NCI-H748 treated with DMSO at 0.1 percent for 48 hours (cell line): ENCODE measurements around the gene SLC51A.

Source experiments
- DNase-seq: peaks from one replicate; lab custom pipeline; 2025; lab: John Stamatoyannopoulos, UW

SLC51A gene

DNA sequence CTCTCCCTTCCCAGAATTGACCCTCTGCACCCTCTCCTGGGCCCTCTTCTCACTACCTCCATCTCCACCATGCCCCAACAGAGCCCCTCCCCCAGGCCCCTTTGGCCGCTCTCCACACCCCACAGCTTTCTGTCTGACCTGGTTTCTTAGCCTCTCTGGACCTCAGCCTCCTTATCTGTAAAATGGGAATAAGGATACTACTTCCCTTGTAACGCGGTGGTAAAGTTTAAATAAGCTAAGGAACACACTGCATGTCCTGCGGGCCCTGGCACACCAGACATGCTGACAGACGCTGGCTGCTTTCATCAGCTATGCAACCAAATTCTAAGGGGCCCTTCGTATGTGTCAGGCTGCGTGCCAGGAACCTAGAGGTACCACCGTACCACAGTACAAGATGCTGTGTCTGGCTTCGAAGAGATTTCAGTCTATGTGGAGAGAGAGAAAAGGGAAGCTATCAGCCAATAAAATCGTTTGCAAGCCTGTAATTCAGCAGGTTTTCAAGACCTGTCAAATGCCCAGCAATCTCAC lies 777 bp upstream of the SLC51A start:
- no peak for DNase-seq

DNA sequence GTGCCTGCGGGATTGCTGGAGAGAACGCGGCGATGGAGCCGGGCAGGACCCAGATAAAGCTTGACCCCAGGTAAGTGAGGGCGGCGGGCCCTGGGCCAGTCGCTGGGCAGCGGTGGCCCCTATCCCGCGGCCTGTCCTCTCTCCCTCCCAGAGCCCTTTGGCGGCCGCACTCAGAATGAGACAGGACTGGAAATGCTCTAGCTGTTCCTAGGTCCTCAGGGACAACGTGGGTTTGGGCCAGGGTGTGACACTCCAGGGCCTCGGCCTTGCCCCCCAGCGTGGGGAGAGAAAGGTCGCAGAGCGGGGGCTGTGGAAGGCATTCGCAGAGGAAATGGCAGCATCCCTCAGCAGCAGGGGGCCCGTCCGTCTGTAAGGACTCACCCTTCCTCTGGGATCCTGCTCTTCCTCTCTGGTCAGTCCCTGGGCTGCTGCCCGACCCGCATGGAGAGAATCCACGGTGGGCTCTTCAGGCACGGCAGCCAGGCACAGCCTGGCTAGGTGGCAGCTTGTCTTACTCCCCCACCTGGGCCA lies 412 bp downstream of the SLC51A start:
- no peak for DNase-seq

DNA sequence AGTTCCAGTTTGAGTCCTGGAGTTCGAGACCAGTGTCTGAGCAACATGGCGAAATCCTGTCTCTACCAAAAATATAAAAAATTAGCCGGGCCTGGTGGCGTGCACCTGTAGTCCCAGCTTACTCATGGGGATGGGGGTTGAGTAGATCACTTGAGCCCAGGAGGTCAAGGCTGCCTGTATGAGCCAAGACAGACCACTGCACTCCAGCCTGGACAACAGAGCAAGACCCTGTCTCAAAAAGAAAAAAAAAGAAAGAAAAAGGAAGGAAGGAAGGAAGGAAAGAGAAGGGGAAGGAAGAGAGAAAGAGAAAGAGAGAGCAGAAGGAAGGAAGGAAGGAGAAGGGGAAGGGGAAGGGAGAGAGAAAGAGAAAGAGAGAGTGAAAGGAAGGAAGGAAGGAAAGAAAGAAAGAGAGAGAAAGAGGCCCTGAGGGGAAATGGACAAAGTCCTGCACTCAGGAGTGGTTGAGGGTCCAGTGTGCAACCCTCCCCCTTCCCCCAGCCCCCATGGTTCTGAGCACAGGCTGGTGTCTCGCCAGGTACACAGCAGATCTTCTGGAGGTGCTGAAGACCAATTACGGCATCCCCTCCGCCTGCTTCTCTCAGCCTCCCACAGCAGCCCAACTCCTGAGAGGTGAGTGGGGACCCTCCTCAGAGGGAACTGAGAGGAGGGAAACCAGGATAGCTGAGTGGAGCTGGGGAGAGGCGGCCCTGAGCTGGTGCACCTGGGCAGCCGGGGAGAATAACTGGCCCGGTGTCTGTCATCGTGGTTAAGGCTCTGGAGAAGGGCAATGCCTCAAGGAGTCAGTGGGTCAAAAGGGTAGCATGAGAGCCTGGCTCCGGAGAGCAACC lies 1.2 kb downstream of the SLC51A start:
- no peak for DNase-seq

DNA sequence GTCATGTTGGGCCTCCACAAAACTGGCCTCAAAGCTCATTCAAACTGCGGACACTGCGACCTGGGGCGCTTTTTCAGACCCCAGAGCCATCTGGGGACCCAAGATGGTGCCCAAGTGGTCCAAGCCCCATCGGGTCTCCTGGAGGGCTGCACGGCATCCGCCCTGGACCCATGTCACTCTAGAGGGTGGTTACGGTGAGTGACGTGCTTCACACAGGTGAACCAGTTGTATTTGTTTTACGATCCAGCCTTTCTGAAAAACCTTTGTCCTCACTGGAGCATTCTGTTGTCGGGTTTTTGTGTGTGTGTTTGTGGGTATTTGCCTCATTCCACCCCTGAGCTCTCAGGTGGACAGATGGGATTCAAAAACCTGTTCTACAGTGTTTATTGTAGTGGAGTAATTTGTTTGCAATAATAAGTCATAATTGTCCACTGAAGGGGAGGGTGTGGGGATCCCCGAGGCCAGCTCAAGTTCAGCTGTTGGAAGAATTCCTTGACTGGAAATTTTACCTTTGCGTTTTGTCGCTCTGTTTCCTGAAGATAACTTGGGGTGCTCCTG lies 1.9 kb downstream of the SLC51A start:
- DNase-seq: peak; percentile 23

DNA sequence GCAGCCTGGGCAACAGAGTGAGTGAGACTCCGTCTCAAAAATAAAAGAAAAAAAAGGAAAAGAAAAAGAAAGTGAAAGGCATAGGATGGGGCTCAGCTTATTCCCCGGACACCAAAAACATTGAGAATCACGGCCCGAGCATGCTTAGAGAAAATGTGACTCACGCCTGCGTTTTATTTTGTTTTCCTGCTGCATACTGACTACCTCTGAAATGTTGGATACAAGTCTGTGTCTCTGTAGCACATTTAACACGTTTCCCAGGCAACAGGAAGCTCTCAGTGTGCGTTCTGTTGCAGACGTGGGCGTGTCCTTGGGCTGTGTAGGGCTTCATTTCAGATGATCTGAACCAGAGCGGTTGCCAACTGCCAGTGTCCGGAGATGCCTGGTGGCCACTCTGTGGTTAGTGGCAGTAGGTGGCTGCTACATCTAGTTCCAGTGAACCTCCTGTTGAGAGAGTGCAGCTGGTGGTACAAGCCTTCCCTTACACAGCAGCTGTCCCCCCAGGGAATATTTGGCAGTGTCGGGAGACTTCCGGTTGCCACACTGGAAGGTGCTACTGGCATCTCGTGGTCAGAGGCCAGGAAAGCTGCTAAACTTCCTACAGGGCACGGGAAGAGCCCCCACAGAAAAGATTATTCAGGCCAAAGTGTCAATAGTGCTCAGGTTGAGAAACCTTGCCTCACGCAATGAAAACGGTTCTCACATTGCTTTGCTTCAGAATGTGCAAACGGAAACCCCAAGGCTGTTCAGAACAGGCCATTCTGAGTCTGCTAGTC lies 3.0 kb downstream of the SLC51A start:
- DNase-seq: peak; percentile 29

DNA sequence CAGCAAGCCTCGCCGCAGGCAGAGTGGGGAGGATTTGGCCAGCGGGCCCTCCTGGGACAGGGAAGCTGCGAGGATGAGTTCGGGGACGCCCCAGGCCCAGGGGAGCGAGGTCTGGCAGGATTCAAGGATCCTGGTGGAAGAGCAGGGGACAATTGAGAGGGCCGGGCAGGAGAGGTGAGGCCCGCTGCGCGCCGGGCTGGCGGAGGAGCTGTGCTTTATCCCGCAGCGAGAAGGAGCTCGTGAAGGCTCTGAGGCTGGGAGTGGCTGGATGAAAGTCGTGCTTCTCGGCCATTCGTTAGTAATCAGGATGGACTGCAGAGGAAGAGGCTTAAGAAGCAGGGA lies 3.6 kb downstream of the SLC51A start:
- DNase-seq: no peak

DNA sequence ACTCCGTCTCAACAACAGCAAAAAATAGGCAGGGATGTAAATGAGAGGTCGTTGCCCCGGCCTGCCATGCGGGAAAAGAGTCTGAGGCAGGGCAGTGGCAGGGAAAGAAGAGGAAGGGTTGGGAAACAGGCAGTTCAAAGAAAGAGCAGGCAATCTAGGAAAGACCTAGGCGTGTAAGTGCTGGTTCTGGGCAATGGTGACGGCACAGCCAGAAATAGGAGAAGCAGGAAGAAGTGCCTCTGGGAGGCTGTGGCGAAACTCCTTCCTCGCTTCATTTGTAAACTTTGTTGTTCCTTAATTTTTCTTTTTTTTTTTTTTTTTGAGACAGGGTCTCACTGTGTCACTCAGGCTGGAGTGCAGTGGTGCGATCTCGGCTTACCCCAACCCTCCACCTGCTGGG lies 4.3 kb downstream of the SLC51A start:
- no peak for DNase-seq

DNA sequence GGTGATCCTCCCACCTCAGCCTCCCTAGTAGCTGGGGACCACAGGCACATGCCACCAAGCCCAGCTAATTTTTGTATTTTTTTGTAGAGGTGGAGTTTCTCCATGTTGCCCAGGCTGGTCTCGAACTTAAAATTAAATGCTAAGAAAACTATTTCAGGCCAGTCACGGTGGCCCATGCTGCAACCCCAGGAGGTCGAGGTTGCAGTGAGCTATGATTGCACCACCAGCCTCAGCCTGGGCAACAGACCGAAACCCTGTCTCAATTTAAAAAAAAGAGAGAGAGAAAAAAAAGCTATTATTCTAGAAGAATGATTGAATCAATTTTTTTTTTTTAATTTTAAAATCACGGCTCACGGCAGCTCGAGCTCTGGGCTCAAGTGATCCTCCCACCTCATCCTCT lies 4.7 kb downstream of the SLC51A start:
- no peak for DNase-seq

DNA sequence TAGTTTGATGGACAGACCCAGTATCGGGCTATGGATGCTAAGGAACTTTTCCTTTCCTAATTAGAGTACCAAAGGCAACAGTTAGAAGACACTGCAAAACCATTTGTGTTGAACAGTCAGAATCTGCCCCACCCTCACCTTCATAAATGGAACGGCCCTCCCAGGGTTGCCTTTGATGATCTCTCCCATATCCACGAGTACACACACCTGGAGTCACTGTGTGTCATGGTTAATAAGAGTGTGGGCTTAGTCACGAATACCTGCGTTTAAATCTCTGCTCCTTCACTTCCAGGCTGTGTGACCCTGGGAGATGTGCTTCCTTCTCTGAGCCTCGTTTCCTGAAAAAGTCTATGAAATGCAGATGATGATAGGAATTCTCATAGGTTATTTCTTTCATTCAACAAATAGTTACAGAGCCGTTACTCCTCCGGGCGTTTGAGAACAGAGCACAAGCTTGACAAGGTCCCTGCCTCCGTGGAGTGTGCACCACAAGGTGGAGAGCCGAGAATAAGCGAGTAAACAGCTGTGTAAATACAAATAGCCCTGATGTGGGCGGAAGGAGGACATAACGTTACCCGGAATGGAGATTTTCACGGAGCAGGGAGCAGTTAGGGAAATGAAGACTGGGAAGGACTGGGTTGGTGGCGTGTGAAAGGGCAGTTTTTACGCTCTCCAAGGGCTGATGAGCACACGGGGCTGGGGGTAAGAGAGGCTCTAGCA lies 6.7 kb downstream of the SLC51A start:
- DNase-seq: no peak

DNA sequence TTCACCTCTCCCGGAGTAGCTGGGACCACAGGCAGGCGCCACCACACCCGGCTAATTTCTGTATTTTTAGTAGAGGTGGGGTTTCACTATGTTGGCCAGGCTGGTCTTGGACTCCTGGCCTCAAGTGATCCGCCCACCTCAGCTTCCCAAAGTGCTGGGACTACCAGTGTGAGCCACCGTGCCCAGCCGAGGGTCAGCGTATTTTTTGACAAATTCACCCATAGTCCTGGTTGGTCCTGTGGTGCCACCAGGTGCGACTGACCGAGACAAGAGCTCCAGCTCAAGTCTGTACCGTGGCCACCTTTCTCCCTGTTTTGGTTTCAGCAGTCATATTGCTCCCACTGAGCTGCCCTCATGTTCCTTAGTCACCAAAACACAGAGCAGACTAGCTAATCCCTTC lies 8.8 kb downstream of the SLC51A start:
- DNase-seq: no peak

DNA sequence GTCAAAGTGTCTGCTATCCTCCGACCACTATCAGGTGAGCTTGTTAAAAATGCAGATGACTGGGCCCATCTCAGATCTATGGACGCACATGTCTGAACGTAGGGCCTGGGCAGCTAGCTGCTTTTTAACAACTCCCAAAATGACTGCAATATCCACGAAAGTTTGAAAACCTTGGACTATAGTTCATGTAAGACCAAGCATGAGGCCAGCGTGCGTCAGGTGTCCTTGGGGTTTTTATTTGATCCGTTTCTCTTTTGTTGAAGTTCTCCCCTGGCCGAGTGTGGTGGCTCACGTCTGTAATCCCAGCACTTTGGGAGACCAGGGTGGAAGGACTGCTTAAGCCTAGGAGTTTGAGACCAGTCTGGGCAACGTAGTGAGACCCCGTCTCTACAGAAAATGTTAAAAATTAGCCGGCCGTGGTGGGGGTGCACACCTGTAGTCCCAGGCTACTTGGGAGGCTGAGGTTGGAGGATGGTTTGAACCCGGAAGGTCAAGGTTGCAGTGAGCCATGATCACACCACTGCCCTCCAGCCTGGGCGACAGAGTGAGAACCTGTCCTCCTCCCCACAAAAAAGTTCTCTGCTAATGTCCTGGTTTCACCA lies 9.5 kb downstream of the SLC51A start:
- DNase-seq: no peak

DNA sequence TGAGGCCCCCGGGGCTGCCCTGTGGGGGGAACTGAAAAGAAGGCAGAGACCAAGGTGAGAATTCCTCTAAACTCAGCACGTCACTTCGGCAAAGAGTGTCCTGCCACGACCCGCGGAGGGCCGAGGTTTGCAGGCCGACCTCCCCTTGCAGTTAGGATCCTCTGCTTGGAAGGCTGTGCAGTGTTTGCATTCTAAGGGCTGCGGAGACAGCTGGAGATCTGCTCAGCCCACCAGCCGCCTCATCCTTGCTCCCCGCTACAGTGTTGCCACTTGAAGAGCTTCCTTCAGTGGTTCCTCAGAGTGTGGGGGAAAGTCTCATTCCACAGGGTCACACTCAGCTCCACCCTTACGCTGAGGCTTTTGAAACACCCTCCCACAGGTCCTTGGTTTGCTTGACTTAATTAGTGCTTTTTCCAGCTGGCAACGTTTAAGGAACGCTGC lies 10.8 kb downstream of the SLC51A start:
- DNase-seq: no peak

DNA sequence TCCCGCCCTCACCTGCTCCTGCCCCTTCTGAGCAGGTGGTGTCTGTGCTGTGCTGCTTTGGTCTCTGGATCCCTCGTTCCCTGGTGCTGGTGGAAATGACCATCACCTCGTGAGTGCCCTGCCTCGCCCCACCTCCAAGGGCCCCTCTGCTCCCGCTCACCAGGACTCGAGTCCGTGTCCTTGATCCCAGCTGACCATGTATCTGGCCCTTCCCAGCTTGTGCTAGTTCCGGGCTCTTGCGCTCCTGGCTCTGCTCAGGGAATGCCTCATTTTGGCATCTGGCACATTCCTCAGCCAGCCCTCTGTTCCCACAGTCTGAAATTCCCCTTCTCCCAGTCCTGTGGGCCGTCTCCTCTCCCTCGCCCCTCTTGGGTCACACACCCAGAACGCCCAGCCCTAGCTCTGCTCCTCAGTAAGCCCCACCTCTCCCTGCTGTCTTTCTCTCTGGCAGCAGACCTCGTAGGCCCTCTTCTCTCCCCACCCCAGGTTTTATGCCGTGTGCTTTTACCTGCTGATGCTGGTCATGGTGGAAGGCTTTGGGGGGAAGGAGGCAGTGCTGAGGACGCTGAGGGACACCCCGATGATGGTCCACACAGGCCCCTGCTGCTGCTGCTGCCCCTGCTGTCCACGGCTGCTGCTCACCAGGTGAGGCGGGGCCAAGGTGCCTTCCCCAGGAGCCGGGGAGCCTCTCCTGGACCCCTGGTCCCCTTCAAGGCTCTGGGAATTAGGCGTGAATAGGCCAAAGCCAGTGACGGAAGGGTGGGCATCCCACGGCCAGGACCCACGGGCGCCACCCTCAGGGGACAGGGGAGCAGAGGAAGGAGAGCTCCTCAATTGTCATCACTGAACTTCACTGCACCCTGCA lies 11.5 kb downstream of the SLC51A start:
- no peak for DNase-seq

DNA sequence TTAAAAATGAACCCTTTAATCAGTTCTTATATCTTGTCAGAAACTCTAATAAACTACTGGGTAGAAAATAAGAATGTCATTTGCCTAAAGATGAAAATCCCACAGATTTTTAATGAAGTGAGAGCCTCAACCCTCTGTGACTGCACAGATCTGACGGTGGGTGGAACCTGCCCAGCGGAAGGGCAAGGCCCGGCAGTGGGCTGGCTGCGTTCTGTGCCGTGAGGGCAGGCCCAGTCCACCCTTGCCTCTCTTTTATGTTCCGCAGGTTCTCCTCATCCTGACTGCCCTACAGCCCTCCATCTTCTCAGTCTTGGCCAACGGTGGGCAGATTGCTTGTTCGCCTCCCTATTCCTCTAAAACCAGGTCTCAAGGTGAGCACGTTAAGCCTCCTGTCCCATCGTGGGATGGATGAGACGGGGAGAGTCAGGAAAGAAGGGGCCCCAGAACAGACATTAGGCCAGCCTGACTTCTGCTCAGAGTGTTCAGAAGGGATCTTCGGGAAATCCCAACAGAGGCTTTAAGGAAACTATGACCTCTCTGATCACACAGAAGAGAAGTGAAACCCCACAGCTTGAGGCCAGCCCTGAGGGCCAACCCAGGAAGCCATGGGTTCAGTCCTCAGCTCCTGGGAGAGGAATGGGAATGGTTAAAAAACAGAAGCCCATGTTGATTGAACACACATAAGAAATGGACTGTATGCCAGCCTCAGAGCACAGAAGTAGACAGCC lies 16.0 kb downstream of the SLC51A start:
- no peak for DNase-seq

DNA sequence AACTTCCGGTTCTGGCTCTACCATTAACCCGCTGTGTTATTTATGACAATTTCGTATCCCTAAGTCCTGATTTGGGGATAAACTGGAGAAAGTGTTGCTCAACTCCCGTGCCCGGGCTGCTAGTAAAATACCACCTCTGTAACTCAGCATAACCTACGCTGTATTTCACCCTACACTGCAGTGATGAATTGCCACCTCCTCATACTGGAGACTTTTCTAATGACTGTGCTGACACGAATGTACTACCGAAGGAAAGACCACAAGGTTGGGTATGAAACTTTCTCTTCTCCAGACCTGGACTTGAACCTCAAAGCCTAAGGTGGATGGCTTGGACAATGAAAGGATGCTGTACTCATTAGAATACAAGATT lies 16.5 kb downstream of the SLC51A start:
- no peak for DNase-seq

DNA sequence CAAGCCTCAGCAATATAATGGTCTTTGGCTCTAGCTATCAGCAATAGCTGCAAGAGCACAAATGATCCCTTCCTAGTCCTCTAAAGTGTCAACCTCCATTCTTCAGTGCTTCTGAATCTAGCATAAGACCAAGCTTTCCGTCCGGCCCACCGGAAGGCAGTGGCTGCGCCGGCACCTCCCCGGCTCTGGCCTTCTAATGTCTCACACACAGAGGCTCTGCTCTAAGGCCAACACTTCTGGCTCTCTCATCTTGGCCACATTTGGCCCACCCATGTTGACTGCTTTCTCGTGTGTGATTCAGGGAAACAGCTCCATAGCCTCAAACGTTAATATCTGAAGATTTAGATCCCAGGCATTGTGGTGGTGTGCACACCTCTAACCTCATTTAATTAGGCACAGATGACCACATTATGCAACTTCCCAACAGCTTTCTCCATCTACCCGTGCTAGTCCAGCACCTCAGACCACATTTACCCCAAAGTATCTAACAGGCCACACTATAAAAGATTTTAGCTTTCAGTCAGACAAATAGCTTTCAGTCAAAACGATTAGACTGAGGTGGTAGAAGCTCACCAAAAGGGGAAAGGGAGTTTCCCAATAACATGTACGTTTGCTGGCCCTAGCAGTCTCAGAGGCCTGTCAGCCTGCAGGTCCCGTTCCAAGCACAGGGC lies 19.3 kb downstream of the SLC51A start:
- no peak for DNase-seq

DNA sequence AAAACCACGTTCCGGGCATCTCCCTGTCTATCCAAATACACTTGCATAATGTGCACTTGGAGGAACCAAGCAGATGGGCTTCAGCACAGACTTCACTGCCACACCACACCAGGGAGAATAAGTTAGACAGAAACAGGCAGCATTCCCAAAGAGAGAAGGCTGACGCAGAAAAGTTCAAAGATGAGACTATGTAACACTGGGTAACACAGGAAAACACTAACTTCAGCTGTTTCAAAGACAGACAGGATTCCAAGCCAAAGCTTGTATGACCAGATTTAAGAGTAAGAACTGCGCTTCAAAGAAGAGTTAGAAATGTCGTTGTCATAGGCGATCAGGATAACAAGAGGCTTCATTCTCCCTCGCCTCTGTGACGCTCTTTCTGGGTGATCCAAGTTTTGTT lies 19.9 kb downstream of the SLC51A start:
- no peak for DNase-seq

DNA sequence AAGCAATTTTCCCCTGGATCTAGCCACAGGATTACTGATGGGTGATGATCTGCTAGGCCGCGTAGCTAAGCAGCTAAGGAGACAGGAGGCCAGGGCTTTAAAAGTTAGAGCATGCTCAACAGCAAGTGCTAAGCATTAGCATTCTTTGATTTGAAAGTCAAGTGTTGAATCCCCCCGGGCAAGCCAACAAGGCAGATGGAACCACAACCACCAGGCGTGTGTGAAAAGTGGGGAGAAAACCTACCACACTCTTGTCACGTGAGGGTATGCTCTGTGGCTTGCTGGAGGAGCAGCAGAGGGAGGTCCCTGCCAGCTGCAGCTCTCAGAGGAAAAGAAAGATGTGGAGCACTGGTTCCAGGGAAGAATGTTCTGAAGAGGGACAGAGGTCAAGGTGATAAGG lies 20.9 kb downstream of the SLC51A start:
- no peak for DNase-seq
